SK-N-MC (cell line): ENCODE data around the gene MUC20.

Source experiments
- EZH2 ChIP-seq: fragments of 200-600 bp; sonication (generic); IDR thresholded peaks from one replicate; pipeline ENCODE4 v1.6.1; 2017; ENCODE audit warnings: antibody characterized with exemption
- FOXP2 ChIP-seq: optimal IDR thresholded peaks from 2 replicates; pipeline ENCODE3; 2011; ENCODE audit warnings: mild to moderate bottlenecking, moderate library complexity; ENCODE audit not compliant: insufficient read depth; ENCODE audit errors: extremely low read length, control extremely low read depth
- POLR2AphosphoS5 ChIP-seq: IDR thresholded peaks from 2 replicates; pipeline ENCODE4 v1.6.1; 2012; ENCODE audit warnings: mild to moderate bottlenecking, low read depth, low read length, borderline replicate concordance

- TF ChIP-seq POLR2AphosphoS5 (no peak), EZH2 (no peak), FOXP2 (no peak)
These were observed 17.0 kb upstream of the MUC20 start for GRCh38 chr3:195703776-195704175.
